ENCODE measurements around the gene SERPINA7. TPM values are rescaled to one million over a fixed set of nuclear protein-coding genes. Genes with fewer than 3 reads are reported as not detected.

Gene SERPINA7
- total and polyA plus RNA-seq, 10 of the 15 experiments (the other 5 are each of a cell fraction or from before 2014, with no cell fraction given), result not detected

- WGBS (ENCODE audit: insufficient coverage, insufficient replicate concordance, low lambda C conversion rate, missing lambda C conversion rate), result 18% methylated on average over 2 of the region's 2 CpGs
- H3K27ac ChIP-seq (ENCODE audit: control insufficient read depth, insufficient read depth), result no peak overlapping the region
- ChIA-PET POLR2A (no interaction called here), SMC1A (ENCODE audit: uncharacterized antibody, unreplicated experiment) (interaction anchor here (1.0 kb wide), 1 partner anchor 9 kb away, joined by 3 read pairs; no protein-coding TSS in a partner anchor), RAD21 (ENCODE audit: unreplicated experiment) (no interaction called here), CTCF (no interaction called here)
- DNase-seq (ENCODE audit: low read depth, low spot score) (no peak), ATAC-seq (no peak; the same call in 2 of the 3 replicates), FAIRE-seq (no peak)
- H3K4me3 ChIP-seq, result no peak overlapping the region
- intact Hi-C loops (cut with micrococcal nuclease; ENCODE audit: unreplicated experiment), result loop anchor here (5.0 to 10.0 kb wide), 2 partner anchors 362 to 760 kb away; no protein-coding TSS in a partner anchor
- no peaks in the 10 kb centered on the region for H3K36me3 ChIP-seq (ENCODE audit: control insufficient read depth in 2 of 2, insufficient read depth in 2 of 2, low read length in 1 of 2)
- H3K4me2 ChIP-seq (ENCODE audit: control insufficient read depth, insufficient read depth), result no peak overlapping the region
- H3K79me2 ChIP-seq (ENCODE audit: control insufficient read depth, insufficient read depth, low read length), result no peaks in the 10 kb centered on the region
- no TSS peak for BruUV-seq (replicated peaks)
- H3K27me3 ChIP-seq (replicated peaks in 1 of 2; ENCODE audit: control insufficient read depth in 2 of 2, insufficient read depth in 2 of 2, low read length in 1 of 2), result no peaks in the 10 kb centered on the region; a peak in 1 of 4 replicates
- H3K9me3 ChIP-seq (replicated peaks; ENCODE audit: control insufficient read depth, insufficient read depth, low read length), result no peaks in the 10 kb centered on the region
- no peaks in the 10 kb centered on the region for H4K20me1 ChIP-seq (ENCODE audit: control insufficient read depth, insufficient read depth)
- no peak overlapping the region for H2AFZ ChIP-seq (ENCODE audit: control insufficient read depth, low read depth, low read length)
- H3K9ac ChIP-seq (ENCODE audit: control insufficient read depth, insufficient read depth, low read length), result no peak overlapping the region
- in situ Hi-C loops (cut with MboI), result no loop called here
- peak; percentile 38 to 49 (median 46); a peak in 5 of 6 replicates for TF ChIP-seq CTCF (IDR thresholded peaks at IDR 0.05 in 2 of 3, conservative IDR thresholded peaks at IDR 0.05 in 1 of 3; ENCODE audit: control insufficient read depth in 2 of 3, extremely low read depth in 1 of 3, insufficient read depth in 1 of 3, low read depth in 3 of 3, low read length in 3 of 3)
- no peak for TF ChIP-seq ATF7 (IDR thresholded peaks at IDR 0.05; ENCODE audit: low read depth)
- TF ChIP-seq RAD21 (IDR thresholded peaks at IDR 0.05; ENCODE audit: insufficient read depth, low read depth, low read length), result peak; percentile 64
- H3K4me1 ChIP-seq (ENCODE audit: control insufficient read depth, insufficient read depth, low read length), result no peaks in the 10 kb centered on the region
These were observed 3.5 kb downstream of the SERPINA7 start for GRCh38 chrX:106035064-106035463.

GRCh38 chrX:106023947-106024346 lies 14.6 kb downstream of the SERPINA7 start:
- ChIA-PET SMC1A (ENCODE audit: uncharacterized antibody, unreplicated experiment) (no interaction called here), RAD21 (ENCODE audit: unreplicated experiment) (no interaction called here), POLR2A (no interaction called here), CTCF (no interaction called here)
- FAIRE-seq (no peak), DNase-seq (ENCODE audit: low read depth, low spot score) (no peak), ATAC-seq (no peak)
- in situ Hi-C loops (cut with MboI), result no loop called here
- Histone ChIP-seq H3K9ac (ENCODE audit: control insufficient read depth, insufficient read depth, low read length) (no peak overlapping the region), H3K4me2 (ENCODE audit: control insufficient read depth, insufficient read depth) (no peak overlapping the region), H3K79me2 (ENCODE audit: control insufficient read depth, insufficient read depth, low read length) (no peaks in the 10 kb centered on the region), H3K4me1 (ENCODE audit: control insufficient read depth, insufficient read depth, low read length) (no peaks in the 10 kb centered on the region), H3K27ac (ENCODE audit: control insufficient read depth, insufficient read depth) (no peak overlapping the region), H4K20me1 (ENCODE audit: control insufficient read depth, insufficient read depth) (no peaks in the 10 kb centered on the region), H3K36me3 (ENCODE audit: control insufficient read depth in 2 of 2, insufficient read depth in 2 of 2, low read length in 1 of 2) (no peaks in the 10 kb centered on the region), H3K27me3 (replicated peaks in 1 of 2; ENCODE audit: control insufficient read depth in 2 of 2, insufficient read depth in 2 of 2, low read length in 1 of 2) (no peaks in the 10 kb centered on the region), H3K4me3 (no peak overlapping the region), H2AFZ (ENCODE audit: control insufficient read depth, low read depth, low read length) (no peak overlapping the region), H3K9me3 (replicated peaks; ENCODE audit: control insufficient read depth, insufficient read depth, low read length) (no peaks in the 10 kb centered on the region)
- 15% methylated on average over 4 of the region's 4 CpGs for WGBS (ENCODE audit: insufficient coverage, insufficient replicate concordance, low lambda C conversion rate, missing lambda C conversion rate)
- intact Hi-C loops (cut with micrococcal nuclease; ENCODE audit: unreplicated experiment), result no loop called here
- BruUV-seq (replicated peaks), result no TSS peak
- no peak for TF ChIP-seq TBL1XR1 (IDR thresholded peaks at IDR 0.05; ENCODE audit: low read depth, low read length)
- TF ChIP-seq SMAD1 (IDR thresholded peaks at IDR 0.05; ENCODE audit: low read depth, partially characterized antibody), result no peak
- TF ChIP-seq SKIL (IDR thresholded peaks at IDR 0.05; ENCODE audit: low read depth, poor library complexity, severe bottlenecking), result no peak
- no peak for TF ChIP-seq SIN3A (IDR thresholded peaks at IDR 0.05; ENCODE audit: low read depth, low read length)
- no peak for TF ChIP-seq TARDBP (IDR thresholded peaks at IDR 0.05; ENCODE audit: borderline replicate concordance)
- no peak for TF ChIP-seq IRF3 (IDR thresholded peaks at IDR 0.05)
- TF ChIP-seq USF2 (IDR thresholded peaks at IDR 0.05; ENCODE audit: borderline replicate concordance, low read depth, low read length), result no peak
- no peak for TF ChIP-seq ZNF217 (IDR thresholded peaks at IDR 0.05)
- no peak for TF ChIP-seq PAX5 (IDR thresholded peaks at IDR 0.05; ENCODE audit: borderline replicate concordance, low read depth, low read length)
